OCI-LY7 (cell line): Measurements from ENCODE around the gene FAF2. TPM values are rescaled to one million over a fixed set of nuclear protein-coding genes. Genes with fewer than 3 reads are reported as not detected.

Source experiments
- small RNA-seq: library from RNA; depleted of rRNA; stranded (forward); fragments of <200 nt; gene quantifications from one replicate; pipeline ENCODE3, GENCODE V24; 2014
- total RNA-seq, 2 experiments: library from RNA; depleted of rRNA in 1 of 2; stranded (reverse); fragments of >200 nt in 1 of 2; shearing (Covaris generic) in 1 of 2; gene quantifications; 2 replicates each; pipeline ENCODE4 v1.2.3, GENCODE V29; 2014 to 2022

The FAF2 gene
- total RNA-seq, 2 experiments from 2014 or later: 36.9 to 49.7 TPM

Small RNA genes within 50 kb of the gene (small RNA-seq; reads per million reads assigned to genes)
- gene AC010297.1 (not detected), gene RF00019 (not detected), gene RN7SL684P (not detected)

Other genes starting within 250 kb of the FAF2 start
- gene SIMC1, start 210.0 kb upstream of the FAF2 start, total RNA-seq (2014; rRNA removed; shearing (Covaris generic)): 22.0 and 33.6 TPM in 2 replicates
- 57.5 and 62.8 TPM in 2 replicates for gene SIMC1, start 210.0 kb upstream of the FAF2 start, total RNA-seq (2022)
- 27.5 and 33.3 TPM in 2 replicates for gene KIAA1191, start 86.6 kb upstream of the FAF2 start, total RNA-seq (2014; rRNA removed; shearing (Covaris generic))
- gene KIAA1191, start 86.6 kb upstream of the FAF2 start, total RNA-seq (2022): 41.2 and 42.1 TPM in 2 replicates
- gene ARL10, start 82.9 kb upstream of the FAF2 start, total RNA-seq (2014; rRNA removed; shearing (Covaris generic)): 0.03 TPM in 1 of 2 replicates, not detected in the other
- gene ARL10, start 82.9 kb upstream of the FAF2 start, total RNA-seq (2022): 0.04 and 0.06 TPM in 2 replicates
- gene NOP16, start 59.8 kb upstream of the FAF2 start, total RNA-seq (2014; rRNA removed; shearing (Covaris generic)): 83.8 and 91.5 TPM in 2 replicates
- gene NOP16, start 59.8 kb upstream of the FAF2 start, total RNA-seq (2022): 63.8 and 86.4 TPM in 2 replicates
- gene HIGD2A, start 59.6 kb upstream of the FAF2 start, total RNA-seq (2014; rRNA removed; shearing (Covaris generic)): 140 and 223 TPM in 2 replicates
- 145 and 155 TPM in 2 replicates for gene HIGD2A, start 59.6 kb upstream of the FAF2 start, total RNA-seq (2022)
- 53.4 and 69.2 TPM in 2 replicates for gene CLTB, start 31.8 kb upstream of the FAF2 start, total RNA-seq (2014; rRNA removed; shearing (Covaris generic))
- gene CLTB, start 31.8 kb upstream of the FAF2 start, total RNA-seq (2022): 44.5 and 53.0 TPM in 2 replicates
- 47.4 and 61.2 TPM in 2 replicates for gene RNF44, start 89.0 kb downstream of the FAF2 start, total RNA-seq (2014; rRNA removed; shearing (Covaris generic))
- 164 and 207 TPM in 2 replicates for gene RNF44, start 89.0 kb downstream of the FAF2 start, total RNA-seq (2022)
- gene CDHR2, start 101.0 kb downstream of the FAF2 start, total RNA-seq (2014; rRNA removed; shearing (Covaris generic)): 0.25 and 0.33 TPM in 2 replicates
- 2.8 and 3.8 TPM in 2 replicates for gene CDHR2, start 101.0 kb downstream of the FAF2 start, total RNA-seq (2022)
- 3.8 and 4.9 TPM in 2 replicates for gene GPRIN1, start 161.8 kb downstream of the FAF2 start, total RNA-seq (2014; rRNA removed; shearing (Covaris generic))
- gene GPRIN1, start 161.8 kb downstream of the FAF2 start, total RNA-seq (2022): 4.5 and 5.3 TPM in 2 replicates
- gene SNCB, start 182.1 kb downstream of the FAF2 start, total RNA-seq (2014; rRNA removed; shearing (Covaris generic)): 0.50 and 0.70 TPM in 2 replicates
- gene SNCB, start 182.1 kb downstream of the FAF2 start, total RNA-seq (2022): 3.5 TPM in 2 replicates
- 0.16 and 0.64 TPM in 2 replicates for gene EIF4E1B, start 182.3 kb downstream of the FAF2 start, total RNA-seq (2014; rRNA removed; shearing (Covaris generic))
- 2.4 and 2.9 TPM in 2 replicates for gene EIF4E1B, start 182.3 kb downstream of the FAF2 start, total RNA-seq (2022)
- gene TSPAN17, start 199.1 kb downstream of the FAF2 start, total RNA-seq (2014; rRNA removed; shearing (Covaris generic)): 9.3 and 10.3 TPM in 2 replicates
- 18.4 and 23.3 TPM in 2 replicates for gene TSPAN17, start 199.1 kb downstream of the FAF2 start, total RNA-seq (2022)